Measurements from ENCODE around the gene AR.

- TF ChIP-seq HMG20A (CRISPR knock-in tag; IDR thresholded peaks at IDR 0.05; ENCODE audit: borderline replicate concordance) (no peak), EHMT2 (IDR thresholded peaks at IDR 0.05; ENCODE audit: borderline replicate concordance, low read depth, low read length) (no peak), POLR2A (IDR thresholded peaks at IDR 0.05; ENCODE audit: insufficient read depth in 1 of 2, low read depth in 2 of 2, low read length in 2 of 2) (no peak)
These were observed 177.5 kb downstream of the AR start for GRCh38 chrX:67721321-67721720.
